Kasumi-1 (cell line): ENCODE measurements around the gene ZMYM5.
A peak's percentile ranks its signal among the peaks of the same experiment; 100 is the strongest.
"Not testable (repeated sequence)": the region's sequence is repeated elsewhere in the genome, so short reads cannot be mapped to it uniquely, and the experiment has no call there.

Source experiments
- DNase-seq, 2 experiments: peaks; one replicate each; lab custom pipeline; 2025; lab: John Stamatoyannopoulos, UW

ZMYM5 gene

GRCh38 chr13:19818223-19818842 lies 45.1 kb downstream of the ZMYM5 start:
- no peak for DNase-seq

- no peak for DNase-seq
Observed at GRCh38 chr13:19817510-19818158, 45.8 kb downstream of the ZMYM5 start.

DNA sequence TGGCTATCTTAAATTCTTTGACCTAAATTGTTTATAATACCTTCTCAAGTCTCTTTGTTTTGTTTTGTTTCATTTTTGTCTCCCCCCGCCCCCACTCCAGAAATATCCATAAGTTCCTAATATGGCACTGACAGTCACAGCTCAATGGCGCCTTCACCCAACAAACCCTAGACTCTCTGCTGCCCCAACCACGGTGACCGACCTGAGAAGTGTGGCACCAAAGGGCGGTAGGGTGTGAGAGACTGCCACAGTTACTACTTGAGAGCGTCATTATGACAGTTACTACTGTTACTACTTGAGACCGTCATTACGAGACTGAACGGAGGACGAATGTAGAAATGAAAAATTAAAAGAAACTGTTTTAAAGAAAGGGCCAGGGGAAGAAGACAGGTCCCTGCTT lies 46.3 kb downstream of the ZMYM5 start:
- DNase-seq: no peak

DNA sequence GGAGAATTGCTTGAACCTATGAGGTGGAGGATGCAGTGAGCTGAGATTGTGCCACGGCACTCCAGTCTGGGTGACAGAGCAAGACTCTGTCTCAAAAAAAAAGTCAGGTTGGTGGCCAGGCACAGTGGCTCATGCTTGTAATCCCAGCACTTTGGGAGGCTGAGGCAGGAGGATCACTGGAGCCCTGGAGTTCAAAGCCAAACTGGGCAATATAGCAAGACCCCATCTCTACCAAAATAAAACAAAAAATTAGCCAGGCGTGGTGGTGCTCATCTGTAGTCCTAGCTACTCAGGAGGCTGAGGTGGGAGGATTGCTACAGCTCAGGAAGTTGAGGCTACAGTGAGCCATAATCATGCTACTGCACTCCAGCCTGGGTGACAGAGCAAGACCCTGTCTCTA lies 47.6 kb downstream of the ZMYM5 start:
- not testable (repeated sequence) for DNase-seq

DNA sequence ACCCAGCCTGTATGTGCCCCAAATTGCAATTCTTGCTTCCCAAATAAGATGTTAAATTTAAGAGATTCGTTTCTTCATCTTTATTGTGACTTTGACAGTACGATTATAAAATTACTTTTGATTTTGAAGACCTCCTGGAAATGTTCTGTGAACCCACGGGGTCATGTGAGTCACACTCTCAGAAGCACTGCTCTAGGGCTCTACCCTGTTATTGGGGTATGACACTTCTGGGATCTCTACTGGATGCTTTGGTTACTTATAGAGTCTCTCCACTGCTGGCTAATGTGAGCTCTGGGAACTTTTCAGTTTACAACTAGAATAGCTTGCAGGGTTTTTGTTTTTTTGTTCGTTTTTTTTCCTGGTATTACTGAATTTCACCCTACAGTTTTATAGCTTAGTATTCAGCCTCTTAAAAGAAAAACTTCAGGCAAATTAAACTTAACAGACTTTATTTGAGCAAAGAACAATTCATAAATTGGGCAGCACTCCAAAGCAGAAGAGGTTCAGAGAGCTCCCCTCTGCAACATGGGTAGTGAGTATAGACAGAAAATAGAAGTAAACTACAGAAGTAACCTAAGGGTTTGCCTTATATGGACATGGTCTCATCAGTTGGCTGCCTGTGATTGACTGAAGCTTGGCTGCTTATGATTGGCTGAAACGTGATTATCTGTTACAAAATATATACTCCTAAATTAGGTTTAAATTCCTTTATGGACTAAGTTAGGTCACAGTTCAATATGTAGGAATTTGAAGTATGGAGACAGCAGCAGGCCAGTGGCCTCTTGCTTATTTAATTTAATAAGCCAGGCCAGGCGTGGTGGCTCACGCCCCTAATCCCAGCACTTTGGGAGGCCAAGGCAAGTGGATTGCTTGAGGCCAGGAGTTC lies 52.2 kb downstream of the ZMYM5 start:
- DNase-seq: no peak

GRCh38 chr13:19810151-19810550 lies 53.3 kb downstream of the ZMYM5 start:
- no peak for DNase-seq

GRCh38 chr13:19805765-19806164 lies 57.7 kb downstream of the ZMYM5 start:
- no peak for DNase-seq

DNA sequence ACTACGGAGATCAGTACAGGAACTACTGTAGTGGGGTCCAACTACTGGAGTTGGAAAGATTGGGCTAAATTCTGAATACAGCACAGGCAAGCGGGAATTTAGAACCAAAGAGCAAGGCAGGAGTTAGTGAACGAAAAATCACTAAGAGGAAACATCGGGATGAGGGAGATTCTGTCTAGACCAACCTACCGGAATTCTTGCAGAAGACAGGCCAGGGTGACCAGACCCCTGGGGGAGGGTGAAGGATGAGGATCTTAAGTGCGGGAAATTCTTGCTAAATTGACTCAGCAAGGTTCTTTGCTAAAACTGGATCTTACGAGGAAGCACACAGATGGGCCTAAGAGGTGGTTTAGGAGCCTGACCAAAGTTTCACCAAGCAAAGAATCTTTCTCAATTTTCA lies 67.5 kb downstream of the ZMYM5 start:
- DNase-seq: no peak

- no peak for DNase-seq
Observed at GRCh38 chr13:19794631-19795030, 68.8 kb downstream of the ZMYM5 start.

DNA sequence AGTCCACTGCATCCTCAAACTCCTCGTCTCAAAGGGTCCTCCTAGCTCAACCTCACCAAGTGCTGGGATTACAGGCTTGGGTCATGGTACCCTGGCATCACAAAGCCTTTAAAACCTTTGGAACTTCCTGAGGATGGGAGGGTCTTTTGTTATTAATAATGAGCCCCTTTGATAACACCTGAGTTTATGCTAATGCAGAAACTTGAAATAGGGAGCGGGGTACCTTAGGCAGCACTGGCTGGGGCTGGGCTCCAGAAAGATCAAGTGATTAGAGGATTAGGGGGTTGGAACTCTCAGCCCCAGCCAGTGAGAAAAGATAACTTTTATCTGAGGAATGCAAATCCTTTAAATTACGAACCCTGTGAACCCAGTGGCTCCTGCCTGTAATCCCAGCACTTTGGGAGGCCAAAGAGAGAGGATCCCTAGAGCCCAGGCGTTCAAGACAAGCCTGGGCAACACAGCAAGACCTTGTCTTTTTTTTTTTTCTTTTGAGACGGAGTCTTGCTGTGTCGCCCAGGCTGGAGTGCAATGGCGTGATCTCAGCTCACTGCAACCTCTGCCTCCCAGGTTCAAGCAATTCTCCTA lies 71.4 kb downstream of the ZMYM5 start:
- DNase-seq: no peak

DNA sequence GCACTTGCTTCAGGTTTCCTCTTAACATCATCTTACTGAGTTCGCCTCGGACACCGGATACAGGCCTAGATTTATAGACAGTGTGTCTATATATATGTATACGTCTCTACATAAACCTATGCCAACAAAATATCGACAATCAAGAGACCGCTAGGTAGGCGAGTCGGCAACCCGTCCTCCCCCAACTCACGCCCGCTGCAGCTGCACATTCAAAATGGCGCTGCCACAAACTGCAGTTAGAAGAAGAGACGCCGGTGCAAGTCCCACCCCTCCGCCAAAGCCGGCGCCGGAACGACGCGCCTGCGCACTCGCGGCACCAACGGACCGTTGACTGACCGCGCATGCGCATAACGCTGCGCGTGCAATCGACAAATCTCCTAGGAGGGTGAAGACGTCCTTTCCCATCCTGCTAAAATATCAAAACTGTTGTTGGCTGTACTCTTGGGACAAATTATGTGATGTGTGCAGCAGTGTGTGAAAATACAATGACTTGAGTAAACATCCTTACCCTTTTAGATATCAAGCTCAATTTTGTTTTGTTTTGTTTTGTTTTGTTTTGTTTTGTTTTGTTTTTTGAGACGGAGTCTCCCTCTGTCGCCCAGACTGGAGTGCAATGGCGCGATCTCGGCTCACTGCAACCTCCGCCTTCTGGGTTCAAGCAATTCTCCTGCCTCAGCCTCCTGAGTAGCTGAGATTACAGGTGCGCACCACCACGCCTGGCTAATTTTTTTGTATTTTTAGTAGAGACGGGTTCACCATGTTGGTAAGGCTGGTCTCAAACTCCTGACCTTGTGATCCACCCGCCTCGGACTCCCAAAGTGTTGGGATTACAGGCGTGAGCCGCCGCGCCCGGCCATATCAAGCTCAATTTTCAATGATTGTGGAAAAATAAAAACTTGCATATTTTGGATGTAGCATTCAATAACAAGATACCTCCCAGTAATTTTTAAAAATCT lies 80.4 kb downstream of the ZMYM5 start, which contains the start of gene PSPC1:
Gene PSPC1, minus strand, starts transcription at position 219 of the 956 bp plus-strand sequence. Its CDS starts 188 bp downstream, at position 31.
- peak; percentile 78 for DNase-seq

- DNase-seq: no peak
Observed at GRCh38 chr13:19782049-19782726, 81.3 kb downstream of the ZMYM5 start.

- no peak for DNase-seq
Observed at GRCh38 chr13:19781526-19781925, 81.9 kb downstream of the ZMYM5 start.

DNA sequence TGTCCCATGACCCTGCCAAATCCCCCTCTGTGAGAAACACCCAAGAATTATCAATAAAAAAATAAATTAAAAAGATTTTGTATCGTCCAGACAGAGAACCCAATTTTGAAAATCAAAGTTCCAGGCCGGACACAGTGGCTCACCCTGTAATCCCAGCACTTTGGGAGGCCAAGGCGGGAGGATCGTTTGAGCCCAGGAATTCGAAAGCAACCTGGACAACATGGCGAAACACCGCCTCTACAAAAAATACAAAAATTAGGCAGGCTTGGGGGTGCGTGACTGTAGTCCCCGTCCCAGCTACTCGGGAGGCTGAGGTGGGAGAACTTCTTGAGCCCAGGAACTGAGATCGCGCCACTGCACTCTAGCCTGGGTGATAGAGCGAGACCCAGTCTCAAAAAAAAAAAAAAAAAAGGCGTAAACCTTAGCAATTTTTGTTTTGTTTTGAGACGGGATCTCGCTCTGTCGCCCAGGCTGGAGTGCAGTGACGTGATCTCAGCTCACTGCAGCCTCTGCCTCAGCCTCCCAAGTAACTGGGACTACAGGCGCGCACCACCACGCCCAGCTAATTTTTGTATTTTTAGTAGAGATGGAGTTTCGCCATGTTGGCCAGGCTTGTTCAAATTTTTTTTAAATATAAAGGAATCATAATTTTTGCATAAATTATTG lies 82.6 kb downstream of the ZMYM5 start:
- not testable (repeated sequence) for DNase-seq
